ENCODE results near the gene NUMB. TPM values are rescaled to one million over a fixed set of nuclear protein-coding genes. Genes with fewer than 3 reads are reported as not detected.

Gene NUMB
- total and polyA plus RNA-seq, 2 of the 4 experiments (the other 2 are of a cell fraction): 45.9 to 114 TPM

- TF ChIP-seq MAZ (IDR thresholded peaks at IDR 0.05; ENCODE audit: borderline replicate concordance, low read depth, low read length): no peak
- TF ChIP-seq MXI1 (IDR thresholded peaks at IDR 0.05; ENCODE audit: borderline replicate concordance, low read depth, low read length): no peak
Measured at GRCh38 chr14:73427516-73428264, 30.7 kb downstream of the NUMB start (continued).

- Histone ChIP-seq H3K18ac (ENCODE audit: low read depth, low read length) (no peak overlapping the region; the same call in 1 of the 2 replicates), H4K91ac (ENCODE audit: insufficient read depth, low read depth, low read length) (no peak overlapping the region; the same call in 1 of the 2 replicates), H3K4me2 (ENCODE audit: low read depth, low read length) (no peak overlapping the region), H4K5ac (ENCODE audit: low read depth, low read length) (no peak overlapping the region), H2BK20ac (ENCODE audit: low read depth, low read length) (no peak overlapping the region), H2AK5ac (ENCODE audit: low read depth, low read length) (no peak overlapping the region), H2BK15ac (ENCODE audit: low read depth, low read length) (no peak overlapping the region), H4K20me1 (ENCODE audit: insufficient read depth, low read length) (peaks cover 66% of the 10 kb centered on the region), H3K14ac (replicated peaks; ENCODE audit: low read depth, low read length) (no peak overlapping the region), H2AK9ac (replicated peaks; ENCODE audit: low read depth, low read length, poor library complexity) (no peak overlapping the region), H3K56ac (ENCODE audit: extremely low read depth, insufficient read depth, low read length) (no peak overlapping the region; the same call in 1 of the 2 replicates), H3K4me1 (ENCODE audit: control insufficient read depth, insufficient read depth, low read length) (peaks cover 12% of the 10 kb centered on the region), H3K27ac (ENCODE audit: insufficient read depth, low read length) (peak overlapping the region; percentile 41; the same call in 1 of the 2 replicates), H3K23ac (ENCODE audit: low read depth, low read length) (no peak overlapping the region), H3K9ac (ENCODE audit: low read depth, low read length) (no peak overlapping the region), H2AFZ (replicated peaks; ENCODE audit: low read length, poor library complexity) (no peak overlapping the region), H4K8ac (ENCODE audit: low read depth in 2 of 2, low read length in 2 of 2) (no peak overlapping the region), H3K27me3 (ENCODE audit: control insufficient read depth, insufficient read depth, low read length) (no peaks in the 10 kb centered on the region), H3K36me3 (ENCODE audit: control insufficient read depth, insufficient read depth, low read length) (peaks cover 3% of the 10 kb centered on the region; the same call in 1 of the 2 replicates), H3K9me1 (ENCODE audit: insufficient read depth, low read length) (peaks cover 12% of the 10 kb centered on the region), H2BK5ac (ENCODE audit: low read depth, low read length, poor library complexity, severe bottlenecking) (peak overlapping the region; percentile 71), H3K79me1 (ENCODE audit: low read depth in 1 of 2, low read length in 2 of 2) (peaks cover 4 to 52% of the 10 kb centered on the region in 2 experiments), H3K4ac (ENCODE audit: low read depth, low read length) (no peak overlapping the region), H3K9me3 (ENCODE audit: control insufficient read depth, insufficient read depth, low read length) (no peaks in the 10 kb centered on the region), H2BK120ac (ENCODE audit: low read depth, low read length) (no peak overlapping the region), H3K4me3 (ENCODE audit: insufficient read depth, low read depth, low read length) (no peak overlapping the region)
- BruUV-seq (replicated peaks): no TSS peak
- dilution Hi-C loops (cut with HindIII; ENCODE audit: low sequenced_read_pairs, unreplicated experiment) (no loop called here), intact Hi-C loops (cut with micrococcal nuclease) (no loop called here), in situ Hi-C loops (cut with MboI; ENCODE audit: low sequenced_read_pairs) (no loop called here)
- ChIA-PET CTCF (no interaction called here), POLR2A (ENCODE audit: unreplicated experiment) (no interaction called here)
- ATAC-seq (ENCODE audit: low read depth): peak; percentile 43
- DNase-seq: peak; percentile 60
- WGBS, 2 experiments (ENCODE audit: extremely low coverage in 2 of 2, insufficient read length in 1 of 2): 60% methylated on average over 1 of the region's 5 CpGs; no CpG with 5 or more reads in 1 of the 2 experiments
- TF ChIP-seq NFE2L2 (IDR thresholded peaks at IDR 0.05; ENCODE audit: low read depth, low read length) (no peak), MAZ (IDR thresholded peaks at IDR 0.05; ENCODE audit: borderline replicate concordance, low read depth, low read length) (no peak), SMC3 (IDR thresholded peaks at IDR 0.05; ENCODE audit: low read depth, low read length) (no peak), ELK1 (IDR thresholded peaks at IDR 0.05; ENCODE audit: borderline replicate concordance, low read depth, low read length) (no peak), RAD21 (IDR thresholded peaks at IDR 0.05; ENCODE audit: low read length) (no peak), CTCF (conservative IDR thresholded peaks at IDR 0.05; ENCODE audit: low read depth, low read length) (no peak), MAFK (IDR thresholded peaks at IDR 0.05; ENCODE audit: low read depth, low read length) (no peak), MXI1 (IDR thresholded peaks at IDR 0.05; ENCODE audit: borderline replicate concordance, low read depth, low read length) (no peak), RFX5 (IDR thresholded peaks at IDR 0.05; ENCODE audit: low read depth, low read length) (no peak), BHLHE40 (IDR thresholded peaks at IDR 0.05; ENCODE audit: low read depth, low read length) (no peak), CEBPB (IDR thresholded peaks at IDR 0.05; ENCODE audit: low read depth, low read length) (no peak), RCOR1 (IDR thresholded peaks at IDR 0.05; ENCODE audit: insufficient replicate concordance, low read length) (no peak), FOS (IDR thresholded peaks at IDR 0.05; ENCODE audit: low read depth, low read length) (no peak)
Measured at GRCh38 chr14:73426877-73427276, 31.5 kb downstream of the NUMB start.

Data from IMR-90 (cell line).